HEK293 (cell line): ENCODE measurements around the gene CNMD.

ENCODE experiments used
- CTCF ChIA-PET: fragments of 350-600 bp; formaldehyde crosslinking; extraction: SDS; loops from one replicate; lab custom pipeline; 2021; ENCODE audit warnings: antibody characterized with exemption; lab: Yijun Ruan, JAX
- POLR2A ChIA-PET: fragments of 300-600 bp; formaldehyde crosslinking; extraction: SDS; loops from one replicate; lab custom pipeline; 2020; ENCODE audit warnings: antibody characterized with exemption, inconsistent platforms; lab: Yijun Ruan, JAX
- H3K27ac ChIP-seq: fragments of 200-500 bp; sonication (Bioruptor generic); 2 replicates; pipeline ENCODE4 v1.5.1; 2014; ENCODE audit warnings: low read depth, low read length, control low read depth, inconsistent platforms; ENCODE audit errors: extremely low read depth
- H3K36me3 ChIP-seq, 2 experiments: fragments of 200-500 bp in 1 of 2; sonication (Bioruptor generic) in 1 of 2; 1 replicate in 1 of 2; 2 replicates in 1 of 2; pipeline ENCODE4 v1.5.1; 2014 to 2017; ENCODE audit warnings: inconsistent platforms in 2 of 2, low read length in 2 of 2; ENCODE audit not compliant: control insufficient read depth in 2 of 2, insufficient read depth in 1 of 2
- H3K4me1 ChIP-seq: fragments of 200-500 bp; sonication (Bioruptor generic); 2 replicates; pipeline ENCODE4 v1.5.1; 2014; ENCODE audit warnings: mild to moderate bottlenecking, low read length, inconsistent platforms; ENCODE audit not compliant: control insufficient read depth, insufficient read depth
- H3K4me3 ChIP-seq: 2 replicates; pipeline ENCODE4 v1.5.1; 2011; ENCODE audit warnings: low read depth, mild to moderate bottlenecking, control low read depth, low read length, moderate library complexity
- H3K9me3 ChIP-seq: fragments of 200-500 bp; sonication (Bioruptor generic); 2 replicates; pipeline ENCODE4 v1.5.1; 2014; ENCODE audit warnings: low read depth, low read length, inconsistent platforms; ENCODE audit not compliant: control insufficient read depth, insufficient read depth
- EGR2 ChIP-seq: fragments of 450-650 bp; formaldehyde crosslinking; IDR thresholded peaks from 2 replicates; pipeline ENCODE4 v1.5.1; 2016; ENCODE audit warnings: low read depth, missing biosample characterization, missing genetic modification characterization
- KLF1 ChIP-seq: fragments of 450-650 bp; formaldehyde crosslinking; IDR thresholded peaks from 2 replicates; pipeline ENCODE4 v1.5.1; 2016; ENCODE audit warnings: missing biosample characterization, missing genetic modification characterization
- MZF1 ChIP-seq: fragments of 450-650 bp; formaldehyde crosslinking; IDR thresholded peaks from 2 replicates; pipeline ENCODE4 v1.5.1; 2017; ENCODE audit warnings: missing biosample characterization, missing genetic modification characterization, borderline replicate concordance
- SALL2 ChIP-seq: fragments of 450-650 bp; formaldehyde crosslinking; IDR thresholded peaks from 2 replicates; pipeline ENCODE4 v1.5.0; 2017; ENCODE audit warnings: missing biosample characterization, mild to moderate bottlenecking, missing genetic modification characterization, borderline replicate concordance
- TCF7L2 ChIP-seq: IDR thresholded peaks from 2 replicates; pipeline ENCODE4 v1.6.1; 2011; ENCODE audit warnings: low read depth, mild to moderate bottlenecking, inconsistent platforms, low read length, moderate library complexity, borderline replicate concordance
- ZNF114 ChIP-seq: fragments of 450-650 bp; formaldehyde crosslinking; IDR thresholded peaks from 2 replicates; pipeline ENCODE4 v1.5.0; 2017; ENCODE audit warnings: missing biosample characterization, missing genetic modification characterization
- ZNF121 ChIP-seq: fragments of 450-650 bp; formaldehyde crosslinking; IDR thresholded peaks from 2 replicates; pipeline ENCODE4 v1.5.1; 2016; ENCODE audit warnings: missing biosample characterization, missing genetic modification characterization
- ZNF211 ChIP-seq: fragments of 450-650 bp; formaldehyde crosslinking; IDR thresholded peaks from 2 replicates; pipeline ENCODE4 v1.5.1; 2016; ENCODE audit warnings: low read depth, missing biosample characterization, missing genetic modification characterization
- ZNF24 ChIP-seq: fragments of 450-650 bp; formaldehyde crosslinking; IDR thresholded peaks from 2 replicates; pipeline ENCODE4 v1.5.1; 2016; ENCODE audit warnings: missing biosample characterization, missing genetic modification characterization
- ZNF350 ChIP-seq: fragments of 450-650 bp; formaldehyde crosslinking; IDR thresholded peaks from 2 replicates; pipeline ENCODE4 v1.5.0; 2017; ENCODE audit warnings: missing biosample characterization, mild to moderate bottlenecking, missing genetic modification characterization
- ZNF426 ChIP-seq: fragments of 450-650 bp; formaldehyde crosslinking; IDR thresholded peaks from 2 replicates; pipeline ENCODE4 v1.5.1; 2017; ENCODE audit warnings: missing biosample characterization, missing genetic modification characterization, mild to moderate bottlenecking, inconsistent platforms, moderate library complexity
- ZNF629 ChIP-seq: fragments of 450-650 bp; formaldehyde crosslinking; IDR thresholded peaks from 2 replicates; pipeline ENCODE4 v1.5.1; 2017; ENCODE audit warnings: missing biosample characterization, missing genetic modification characterization
- ZSCAN23 ChIP-seq: fragments of 450-650 bp; formaldehyde crosslinking; IDR thresholded peaks from 2 replicates; pipeline ENCODE4 v1.5.1; 2016; ENCODE audit warnings: missing biosample characterization, missing genetic modification characterization
- TF ChIP-seq, protein P1 (sequence below): fragments of 450-650 bp; formaldehyde crosslinking; IDR thresholded peaks from 2 replicates; pipeline ENCODE4 v1.5.1; 2016; ENCODE audit warnings: missing biosample characterization, missing genetic modification characterization
- TF ChIP-seq, protein P2 (sequence below): fragments of 450-650 bp; formaldehyde crosslinking; IDR thresholded peaks from 2 replicates; pipeline ENCODE4 v1.5.1; 2016; ENCODE audit warnings: missing biosample characterization, missing genetic modification characterization
- TF ChIP-seq, protein P3 (sequence below): fragments of 450-650 bp; formaldehyde crosslinking; IDR thresholded peaks from 2 replicates; pipeline ENCODE4 v1.5.1; 2016; ENCODE audit warnings: missing biosample characterization, missing genetic modification characterization

The CNMD gene

DNA sequence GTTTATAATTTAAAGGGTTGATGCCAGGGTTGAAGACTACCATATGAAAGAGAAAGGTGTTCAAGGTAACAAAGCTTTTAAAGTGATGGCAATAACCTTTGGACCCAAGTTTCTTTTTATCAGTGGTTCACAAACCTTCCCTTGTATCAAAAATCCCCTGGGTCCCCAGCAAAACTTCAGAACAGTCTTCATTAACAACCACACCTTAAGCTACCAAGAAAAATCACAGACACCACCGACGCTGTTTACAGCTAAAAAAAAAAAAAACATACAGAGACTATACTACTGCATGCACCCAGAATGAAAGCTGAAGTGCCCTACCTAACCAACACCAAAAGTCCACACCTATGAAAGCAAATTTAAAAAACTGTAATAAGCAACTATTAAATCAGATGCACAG is 13.4 kb downstream of the CNMD start:
- ChIA-PET POLR2A (no interaction called here), CTCF (interaction anchor here (0.7 to 1.0 kb wide), 3 partner anchors 27 to 111 kb away, joined by 3 to 4 read pairs (median 4); no protein-coding TSS in a partner anchor)
- Histone ChIP-seq H3K36me3 (no peaks in the 10 kb centered on the region), H3K4me1 (no peaks in the 10 kb centered on the region), H3K27ac (no peak overlapping the region), H3K9me3 (no peaks in the 10 kb centered on the region), H3K4me3 (no peak overlapping the region)
- no peak for TF ChIP-seq ZNF211 (tag by site-specific recombination)
- no peak for TF ChIP-seq MZF1 (tag by site-specific recombination)
- TF ChIP-seq, protein P1, sequence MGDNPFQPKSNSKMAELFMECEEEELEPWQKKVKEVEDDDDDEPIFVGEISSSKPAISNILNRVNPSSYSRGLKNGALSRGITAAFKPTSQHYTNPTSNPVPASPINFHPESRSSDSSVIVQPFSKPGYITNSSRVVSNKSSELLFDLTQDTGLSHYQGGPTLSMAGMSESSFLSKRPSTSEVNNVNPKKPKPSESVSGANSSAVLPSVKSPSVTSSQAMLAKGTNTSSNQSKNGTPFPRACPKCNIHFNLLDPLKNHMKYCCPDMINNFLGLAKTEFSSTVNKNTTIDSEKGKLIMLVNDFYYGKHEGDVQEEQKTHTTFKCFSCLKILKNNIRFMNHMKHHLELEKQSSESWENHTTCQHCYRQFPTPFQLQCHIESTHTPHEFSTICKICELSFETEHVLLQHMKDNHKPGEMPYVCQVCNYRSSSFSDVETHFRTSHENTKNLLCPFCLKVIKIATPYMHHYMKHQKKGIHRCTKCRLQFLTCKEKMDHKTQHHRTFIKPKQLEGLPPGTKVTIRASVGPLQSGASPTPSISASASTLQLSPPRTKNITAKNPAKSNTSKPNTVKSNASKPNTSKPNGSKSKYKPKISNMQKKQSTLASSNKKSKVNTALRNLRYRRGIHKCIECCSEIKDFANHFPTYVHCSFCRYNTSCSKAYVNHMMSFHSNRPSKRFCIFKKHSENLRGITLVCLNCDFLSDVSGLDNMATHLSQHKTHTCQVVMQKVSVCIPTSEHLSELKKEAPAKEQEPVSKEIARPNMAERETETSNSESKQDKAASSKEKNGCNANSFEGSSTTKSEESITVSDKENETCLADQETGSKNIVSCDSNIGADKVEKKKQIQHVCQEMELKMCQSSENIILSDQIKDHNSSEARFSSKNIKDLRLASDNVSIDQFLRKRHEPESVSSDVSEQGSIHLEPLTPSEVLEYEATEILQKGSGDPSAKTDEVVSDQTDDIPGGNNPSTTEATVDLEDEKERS = no peak
- TF ChIP-seq EGR2 (tag by site-specific recombination) = no peak
- no peak for TF ChIP-seq ZSCAN23 (tag by site-specific recombination)
- no peak for TF ChIP-seq TCF7L2
- no peak for TF ChIP-seq ZNF114
- TF ChIP-seq ZNF426 = no peak
- no peak for TF ChIP-seq ZNF24 (tag by site-specific recombination)
- TF ChIP-seq, protein P2, sequence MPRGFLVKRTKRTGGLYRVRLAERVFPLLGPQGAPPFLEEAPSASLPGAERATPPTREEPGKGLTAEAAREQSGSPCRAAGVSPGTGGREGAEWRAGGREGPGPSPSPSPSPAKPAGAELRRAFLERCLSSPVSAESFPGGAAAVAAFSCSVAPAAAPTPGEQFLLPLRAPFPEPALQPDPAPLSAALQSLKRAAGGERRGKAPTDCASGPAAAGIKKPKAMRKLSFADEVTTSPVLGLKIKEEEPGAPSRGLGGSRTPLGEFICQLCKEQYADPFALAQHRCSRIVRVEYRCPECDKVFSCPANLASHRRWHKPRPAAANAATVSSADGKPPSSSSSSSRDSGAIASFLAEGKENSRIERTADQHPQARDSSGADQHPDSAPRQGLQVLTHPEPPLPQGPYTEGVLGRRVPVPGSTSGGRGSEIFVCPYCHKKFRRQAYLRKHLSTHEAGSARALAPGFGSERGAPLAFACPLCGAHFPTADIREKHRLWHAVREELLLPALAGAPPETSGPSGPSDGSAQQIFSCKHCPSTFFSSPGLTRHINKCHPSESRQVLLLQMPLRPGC (tag by site-specific recombination) = no peak
- TF ChIP-seq ZNF350 (tag by site-specific recombination) = no peak

DNA sequence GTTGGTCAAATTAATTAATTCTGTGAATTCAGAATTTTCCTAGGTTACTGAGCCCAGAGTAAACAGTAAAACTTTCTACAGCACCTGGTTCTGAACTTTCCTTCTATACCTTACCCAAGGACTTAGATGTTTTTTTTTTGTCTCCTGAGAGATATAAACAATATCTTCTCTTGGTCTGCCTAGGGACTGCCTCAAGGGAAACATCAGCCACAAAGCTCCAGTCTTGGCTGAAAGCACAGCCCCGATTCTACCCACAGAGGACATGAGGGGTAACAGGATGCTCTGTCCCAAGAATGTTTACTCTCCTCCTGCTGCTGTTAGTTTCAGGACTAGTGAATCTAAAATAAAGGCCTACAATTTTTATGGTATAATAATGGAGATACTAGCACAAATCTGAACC is 14.3 kb downstream of the CNMD start:
- POLR2A ChIA-PET = no interaction called here
- Histone ChIP-seq H3K36me3 (no peaks in the 10 kb centered on the region), H3K4me1 (no peaks in the 10 kb centered on the region), H3K27ac (no peak overlapping the region), H3K9me3 (no peaks in the 10 kb centered on the region), H3K4me3 (no peak overlapping the region)
- CTCF ChIA-PET = interaction anchor here (0.6 to 1.1 kb wide), 3 partner anchors 15 to 60 kb away, joined by 3 to 4 read pairs (median 3); no protein-coding TSS in a partner anchor
- TF ChIP-seq, protein P3, sequence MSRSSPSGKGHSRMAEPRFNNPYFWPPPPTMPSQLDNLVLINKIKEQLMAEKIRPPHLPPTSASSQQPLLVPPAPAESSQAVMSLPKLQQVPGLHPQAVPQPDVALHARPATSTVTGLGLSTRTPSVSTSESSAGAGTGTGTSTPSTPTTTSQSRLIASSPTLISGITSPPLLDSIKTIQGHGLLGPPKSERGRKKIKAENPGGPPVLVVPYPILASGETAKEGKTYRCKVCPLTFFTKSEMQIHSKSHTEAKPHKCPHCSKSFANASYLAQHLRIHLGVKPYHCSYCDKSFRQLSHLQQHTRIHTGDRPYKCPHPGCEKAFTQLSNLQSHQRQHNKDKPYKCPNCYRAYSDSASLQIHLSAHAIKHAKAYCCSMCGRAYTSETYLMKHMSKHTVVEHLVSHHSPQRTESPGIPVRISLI (tag by site-specific recombination) = no peak
- TF ChIP-seq SALL2 (tag by site-specific recombination) (no peak), ZNF121 (no peak), ZNF24 (tag by site-specific recombination) (no peak), KLF1 (tag by site-specific recombination) (no peak)

DNA sequence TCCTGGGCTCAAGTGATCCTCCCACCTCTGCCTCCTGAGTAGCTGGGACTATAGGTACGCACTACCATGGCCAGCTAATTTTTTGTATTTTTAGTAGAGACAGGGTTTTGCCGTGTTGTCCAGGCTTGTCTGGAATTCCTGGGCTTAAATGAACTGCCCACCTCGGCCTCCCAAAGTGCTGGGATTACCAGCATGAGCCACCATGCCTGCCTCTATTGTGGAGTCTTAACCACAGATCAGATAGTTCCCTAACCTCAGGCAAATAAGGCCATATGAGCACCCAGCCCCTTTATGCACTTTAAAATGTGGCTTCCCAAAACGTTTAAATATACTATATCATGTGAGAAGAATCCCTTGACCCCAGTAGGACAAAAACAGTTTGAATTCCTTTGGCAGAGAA is 16.4 kb downstream of the CNMD start:
- TF ChIP-seq ZNF629 = no peak
- no peaks in the 10 kb centered on the region for H3K4me1 ChIP-seq
- no peaks in the 10 kb centered on the region for H3K9me3 ChIP-seq
- CTCF ChIA-PET = no interaction called here
- POLR2A ChIA-PET = no interaction called here
- H3K27ac ChIP-seq = no peak overlapping the region
- H3K36me3 ChIP-seq = no peaks in the 10 kb centered on the region
- H3K4me3 ChIP-seq = no peak overlapping the region
